GM12874 (cell line): ENCODE data around the gene SMG9.

Source experiments
- TF ChIP-seq, protein P1 (sequence below): IDR thresholded peaks from 2 replicates; pipeline ENCODE4 v1.5.1; 2011; ENCODE audit warnings: low read depth, mild to moderate bottlenecking, control low read depth, low read length, moderate library complexity; ENCODE audit not compliant: insufficient read depth

Gene SMG9

GRCh38 chr19:43725468-43725867 lies 29.3 kb downstream of the SMG9 start:
- TF ChIP-seq, protein P1, sequence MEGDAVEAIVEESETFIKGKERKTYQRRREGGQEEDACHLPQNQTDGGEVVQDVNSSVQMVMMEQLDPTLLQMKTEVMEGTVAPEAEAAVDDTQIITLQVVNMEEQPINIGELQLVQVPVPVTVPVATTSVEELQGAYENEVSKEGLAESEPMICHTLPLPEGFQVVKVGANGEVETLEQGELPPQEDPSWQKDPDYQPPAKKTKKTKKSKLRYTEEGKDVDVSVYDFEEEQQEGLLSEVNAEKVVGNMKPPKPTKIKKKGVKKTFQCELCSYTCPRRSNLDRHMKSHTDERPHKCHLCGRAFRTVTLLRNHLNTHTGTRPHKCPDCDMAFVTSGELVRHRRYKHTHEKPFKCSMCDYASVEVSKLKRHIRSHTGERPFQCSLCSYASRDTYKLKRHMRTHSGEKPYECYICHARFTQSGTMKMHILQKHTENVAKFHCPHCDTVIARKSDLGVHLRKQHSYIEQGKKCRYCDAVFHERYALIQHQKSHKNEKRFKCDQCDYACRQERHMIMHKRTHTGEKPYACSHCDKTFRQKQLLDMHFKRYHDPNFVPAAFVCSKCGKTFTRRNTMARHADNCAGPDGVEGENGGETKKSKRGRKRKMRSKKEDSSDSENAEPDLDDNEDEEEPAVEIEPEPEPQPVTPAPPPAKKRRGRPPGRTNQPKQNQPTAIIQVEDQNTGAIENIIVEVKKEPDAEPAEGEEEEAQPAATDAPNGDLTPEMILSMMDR, result no peak

- TF ChIP-seq, protein P1, result no peak
These were observed 29.9 kb downstream of the SMG9 start for GRCh38 chr19:43724896-43725295.

DNA sequence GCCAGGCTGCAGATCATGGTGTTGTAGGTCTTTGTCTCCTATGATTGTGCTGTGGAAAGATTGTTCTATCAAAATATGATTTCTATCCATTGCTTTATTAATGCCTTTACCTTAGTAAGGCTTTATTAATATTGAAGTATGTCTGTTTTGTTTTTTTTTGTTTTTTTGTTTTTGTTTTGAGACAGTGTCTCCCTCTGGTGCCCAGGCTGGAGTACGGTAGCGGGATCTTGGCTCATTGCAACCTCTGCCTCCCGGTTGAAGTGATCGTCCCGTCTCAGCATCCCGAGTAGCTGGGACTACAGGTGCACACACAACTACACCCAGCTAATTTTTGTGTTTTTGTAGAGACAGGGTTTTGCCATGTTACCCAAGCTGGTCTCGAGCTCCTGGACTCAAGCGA lies 31.2 kb downstream of the SMG9 start:
- TF ChIP-seq, protein P1, result 0 out of 2 replicates have a peak, but pooled peaks have one; percentile 9

DNA sequence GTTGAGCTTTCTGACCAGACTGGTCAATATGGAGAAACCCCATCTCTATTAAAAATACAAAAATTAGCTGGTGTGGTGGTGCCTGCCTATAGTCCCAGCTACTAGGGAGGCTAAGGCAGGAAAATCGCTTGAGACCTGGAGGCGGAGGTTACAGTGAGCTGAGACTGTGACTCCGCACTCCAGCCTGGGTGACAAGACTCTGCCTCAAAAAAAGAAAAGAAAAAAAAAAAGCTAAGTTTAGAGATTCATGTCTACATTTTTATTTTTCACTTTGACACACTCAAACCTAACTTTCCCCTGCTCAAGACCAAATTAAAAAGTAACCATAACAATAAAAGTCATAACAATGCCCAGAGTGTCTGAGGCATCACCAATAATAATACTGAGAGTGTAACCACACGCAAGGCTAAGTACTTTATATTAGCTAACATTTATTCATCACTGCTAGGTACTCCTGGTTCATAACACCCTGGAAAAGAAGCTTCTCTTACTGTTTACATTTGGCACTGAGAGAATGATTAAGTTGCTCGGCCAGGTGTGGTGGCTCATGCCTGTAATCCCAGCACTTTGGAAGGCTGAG lies 33.2 kb downstream of the SMG9 start:
- TF ChIP-seq, protein P1, result no peak

- TF ChIP-seq, protein P1, result no peak
These were observed 33.8 kb downstream of the SMG9 start for GRCh38 chr19:43720936-43721335.

- TF ChIP-seq, protein P1, result no peak
These were observed 34.8 kb downstream of the SMG9 start for GRCh38 chr19:43719918-43720317.

GRCh38 chr19:43719378-43719868 lies 35.3 kb downstream of the SMG9 start:
- TF ChIP-seq, protein P1, result no peak
